ENCODE measurements around the gene GMCL2. TPM values are rescaled to one million over a fixed set of nuclear protein-coding genes. Genes with fewer than 3 reads are reported as not detected.

GMCL2 gene
- total and polyA plus RNA-seq, 9 of the 15 experiments (the other 6 are each of a cell fraction or from before 2014, with no cell fraction given), result 0.04 TPM; not detected in 8

DNA sequence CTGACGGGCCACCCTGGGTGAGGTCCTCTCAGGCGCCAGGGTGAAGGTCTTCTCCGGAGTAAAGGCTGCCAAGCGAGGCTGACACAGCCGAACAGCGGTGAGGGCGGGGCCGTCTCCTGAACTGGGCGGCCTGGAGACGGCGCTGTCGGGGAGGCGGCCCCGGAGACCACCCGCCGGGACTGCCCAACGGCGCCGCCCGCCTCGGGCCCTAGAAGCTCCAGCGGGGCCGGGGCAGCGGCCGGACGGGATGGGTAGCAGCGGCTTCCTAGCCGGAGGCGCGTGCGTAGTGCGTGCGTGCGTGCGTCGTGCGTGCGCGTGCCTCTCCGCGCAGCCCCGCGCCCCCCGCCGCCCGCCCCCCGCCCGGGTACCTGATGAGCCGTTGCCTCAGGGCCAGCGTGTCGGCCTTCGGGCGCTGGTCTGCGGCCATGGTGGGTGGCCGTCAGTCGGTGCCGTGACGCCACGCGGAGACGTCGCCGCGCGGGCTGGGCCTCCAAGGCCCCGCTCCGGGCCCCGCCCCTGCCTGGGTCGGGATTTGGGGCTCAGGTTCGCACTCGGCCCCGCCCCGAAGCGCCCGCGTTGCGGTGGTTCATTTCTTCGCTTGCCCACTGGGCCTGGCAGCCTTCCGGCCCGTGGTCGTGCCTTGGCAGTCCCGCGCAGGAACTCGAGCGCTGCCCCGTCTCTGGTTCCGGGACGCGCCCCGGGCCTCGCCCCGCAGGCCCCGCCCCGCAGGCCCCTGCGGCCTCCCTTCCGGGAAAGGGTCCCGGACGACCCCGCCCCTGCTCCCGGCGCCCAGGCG, 45.2 kb upstream of the GMCL2 start, which contains the start of gene PHYKPL (continued):
- TF ChIP-seq, protein P1, sequence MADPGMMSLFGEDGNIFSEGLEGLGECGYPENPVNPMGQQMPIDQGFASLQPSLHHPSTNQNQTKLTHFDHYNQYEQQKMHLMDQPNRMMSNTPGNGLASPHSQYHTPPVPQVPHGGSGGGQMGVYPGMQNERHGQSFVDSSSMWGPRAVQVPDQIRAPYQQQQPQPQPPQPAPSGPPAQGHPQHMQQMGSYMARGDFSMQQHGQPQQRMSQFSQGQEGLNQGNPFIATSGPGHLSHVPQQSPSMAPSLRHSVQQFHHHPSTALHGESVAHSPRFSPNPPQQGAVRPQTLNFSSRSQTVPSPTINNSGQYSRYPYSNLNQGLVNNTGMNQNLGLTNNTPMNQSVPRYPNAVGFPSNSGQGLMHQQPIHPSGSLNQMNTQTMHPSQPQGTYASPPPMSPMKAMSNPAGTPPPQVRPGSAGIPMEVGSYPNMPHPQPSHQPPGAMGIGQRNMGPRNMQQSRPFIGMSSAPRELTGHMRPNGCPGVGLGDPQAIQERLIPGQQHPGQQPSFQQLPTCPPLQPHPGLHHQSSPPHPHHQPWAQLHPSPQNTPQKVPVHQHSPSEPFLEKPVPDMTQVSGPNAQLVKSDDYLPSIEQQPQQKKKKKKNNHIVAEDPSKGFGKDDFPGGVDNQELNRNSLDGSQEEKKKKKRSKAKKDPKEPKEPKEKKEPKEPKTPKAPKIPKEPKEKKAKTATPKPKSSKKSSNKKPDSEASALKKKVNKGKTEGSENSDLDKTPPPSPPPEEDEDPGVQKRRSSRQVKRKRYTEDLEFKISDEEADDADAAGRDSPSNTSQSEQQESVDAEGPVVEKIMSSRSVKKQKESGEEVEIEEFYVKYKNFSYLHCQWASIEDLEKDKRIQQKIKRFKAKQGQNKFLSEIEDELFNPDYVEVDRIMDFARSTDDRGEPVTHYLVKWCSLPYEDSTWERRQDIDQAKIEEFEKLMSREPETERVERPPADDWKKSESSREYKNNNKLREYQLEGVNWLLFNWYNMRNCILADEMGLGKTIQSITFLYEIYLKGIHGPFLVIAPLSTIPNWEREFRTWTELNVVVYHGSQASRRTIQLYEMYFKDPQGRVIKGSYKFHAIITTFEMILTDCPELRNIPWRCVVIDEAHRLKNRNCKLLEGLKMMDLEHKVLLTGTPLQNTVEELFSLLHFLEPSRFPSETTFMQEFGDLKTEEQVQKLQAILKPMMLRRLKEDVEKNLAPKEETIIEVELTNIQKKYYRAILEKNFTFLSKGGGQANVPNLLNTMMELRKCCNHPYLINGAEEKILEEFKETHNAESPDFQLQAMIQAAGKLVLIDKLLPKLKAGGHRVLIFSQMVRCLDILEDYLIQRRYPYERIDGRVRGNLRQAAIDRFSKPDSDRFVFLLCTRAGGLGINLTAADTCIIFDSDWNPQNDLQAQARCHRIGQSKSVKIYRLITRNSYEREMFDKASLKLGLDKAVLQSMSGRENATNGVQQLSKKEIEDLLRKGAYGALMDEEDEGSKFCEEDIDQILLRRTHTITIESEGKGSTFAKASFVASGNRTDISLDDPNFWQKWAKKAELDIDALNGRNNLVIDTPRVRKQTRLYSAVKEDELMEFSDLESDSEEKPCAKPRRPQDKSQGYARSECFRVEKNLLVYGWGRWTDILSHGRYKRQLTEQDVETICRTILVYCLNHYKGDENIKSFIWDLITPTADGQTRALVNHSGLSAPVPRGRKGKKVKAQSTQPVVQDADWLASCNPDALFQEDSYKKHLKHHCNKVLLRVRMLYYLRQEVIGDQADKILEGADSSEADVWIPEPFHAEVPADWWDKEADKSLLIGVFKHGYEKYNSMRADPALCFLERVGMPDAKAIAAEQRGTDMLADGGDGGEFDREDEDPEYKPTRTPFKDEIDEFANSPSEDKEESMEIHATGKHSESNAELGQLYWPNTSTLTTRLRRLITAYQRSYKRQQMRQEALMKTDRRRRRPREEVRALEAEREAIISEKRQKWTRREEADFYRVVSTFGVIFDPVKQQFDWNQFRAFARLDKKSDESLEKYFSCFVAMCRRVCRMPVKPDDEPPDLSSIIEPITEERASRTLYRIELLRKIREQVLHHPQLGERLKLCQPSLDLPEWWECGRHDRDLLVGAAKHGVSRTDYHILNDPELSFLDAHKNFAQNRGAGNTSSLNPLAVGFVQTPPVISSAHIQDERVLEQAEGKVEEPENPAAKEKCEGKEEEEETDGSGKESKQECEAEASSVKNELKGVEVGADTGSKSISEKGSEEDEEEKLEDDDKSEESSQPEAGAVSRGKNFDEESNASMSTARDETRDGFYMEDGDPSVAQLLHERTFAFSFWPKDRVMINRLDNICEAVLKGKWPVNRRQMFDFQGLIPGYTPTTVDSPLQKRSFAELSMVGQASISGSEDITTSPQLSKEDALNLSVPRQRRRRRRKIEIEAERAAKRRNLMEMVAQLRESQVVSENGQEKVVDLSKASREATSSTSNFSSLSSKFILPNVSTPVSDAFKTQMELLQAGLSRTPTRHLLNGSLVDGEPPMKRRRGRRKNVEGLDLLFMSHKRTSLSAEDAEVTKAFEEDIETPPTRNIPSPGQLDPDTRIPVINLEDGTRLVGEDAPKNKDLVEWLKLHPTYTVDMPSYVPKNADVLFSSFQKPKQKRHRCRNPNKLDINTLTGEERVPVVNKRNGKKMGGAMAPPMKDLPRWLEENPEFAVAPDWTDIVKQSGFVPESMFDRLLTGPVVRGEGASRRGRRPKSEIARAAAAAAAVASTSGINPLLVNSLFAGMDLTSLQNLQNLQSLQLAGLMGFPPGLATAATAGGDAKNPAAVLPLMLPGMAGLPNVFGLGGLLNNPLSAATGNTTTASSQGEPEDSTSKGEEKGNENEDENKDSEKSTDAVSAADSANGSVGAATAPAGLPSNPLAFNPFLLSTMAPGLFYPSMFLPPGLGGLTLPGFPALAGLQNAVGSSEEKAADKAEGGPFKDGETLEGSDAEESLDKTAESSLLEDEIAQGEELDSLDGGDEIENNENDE (IDR thresholded peaks at IDR 0.05; ENCODE audit: low read depth, low read length), result no peak
- TF ChIP-seq NBN (IDR thresholded peaks at IDR 0.05; ENCODE audit: low read depth) (no peak), TAL1 (IDR thresholded peaks at IDR 0.05) (no peak), PRPF4 (IDR thresholded peaks at IDR 0.05; ENCODE audit: insufficient read depth, low read depth, low read length, poor library complexity, severe bottlenecking) (no peak), HNRNPK (IDR thresholded peaks at IDR 0.05; ENCODE audit: low read depth, low read length, poor library complexity, severe bottlenecking) (no peak), HDAC3 (IDR thresholded peaks at IDR 0.05; ENCODE audit: borderline replicate concordance, partially characterized antibody) (no peak), TAF1 (IDR thresholded peaks at IDR 0.05; ENCODE audit: control insufficient read depth, extremely low read depth, insufficient read depth, low read length, severe bottlenecking) (peak; percentile 31), RUNX1 (IDR thresholded peaks at IDR 0.05; ENCODE audit: low read depth) (no peak), MCM5 (IDR thresholded peaks at IDR 0.05; ENCODE audit: low read depth) (no peak), ZNF431 (CRISPR knock-in tag; IDR thresholded peaks at IDR 0.05) (no peak), TGIF2 (CRISPR knock-in tag; IDR thresholded peaks at IDR 0.05) (no peak), NCOA4 (IDR thresholded peaks at IDR 0.05; ENCODE audit: partially characterized antibody) (no peak), GABPB2 (CRISPR knock-in tag; conservative IDR thresholded peaks at IDR 0.05) (no peak), ZKSCAN8 (CRISPR knock-in tag; IDR thresholded peaks at IDR 0.05) (no peak), SREBF1 (IDR thresholded peaks at IDR 0.05; ENCODE audit: borderline replicate concordance, low read depth, low read length) (no peak), RBM39 (optimal IDR thresholded peaks at IDR 0.05; ENCODE audit: low read depth, low read length) (no peak), ZNF197 (CRISPR knock-in tag; IDR thresholded peaks at IDR 0.05; ENCODE audit: low read depth) (peak; percentile 59)
- TF ChIP-seq, protein P2, sequence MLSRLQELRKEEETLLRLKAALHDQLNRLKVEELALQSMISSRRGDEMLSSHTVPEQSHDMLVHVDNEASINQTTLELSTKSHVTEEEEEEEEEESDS (CRISPR knock-in tag; IDR thresholded peaks at IDR 0.05), result no peak

Measured in K562 (cell line).